Glutamatergic neuron (in vitro differentiated cells): ENCODE data around the gene SCRN1. TPM values are rescaled to one million over a fixed set of nuclear protein-coding genes. Genes with fewer than 3 reads are reported as not detected.

Experiments used
- DNase-seq: peaks from one replicate; pipeline ENCODE4 v3.0.0; 2022
- H3K27ac Mint-ChIP-seq: one replicate; pipeline ENCODE4 v1.8.0; 2020; ENCODE audit warnings: mild to moderate bottlenecking, mixed read lengths, inconsistent platforms; ENCODE audit not compliant: unreplicated experiment
- H3K27me3 Mint-ChIP-seq: one replicate; pipeline ENCODE4 v1.8.0; 2020; ENCODE audit warnings: mild to moderate bottlenecking, moderate library complexity, mixed read lengths, inconsistent platforms; ENCODE audit not compliant: unreplicated experiment
- H3K36me3 Mint-ChIP-seq: one replicate; pipeline ENCODE4 v1.8.0; 2020; ENCODE audit warnings: mild to moderate bottlenecking, mixed read lengths, inconsistent platforms; ENCODE audit not compliant: unreplicated experiment
- H3K4me1 Mint-ChIP-seq: one replicate; pipeline ENCODE4 v1.8.0; 2020; ENCODE audit warnings: mild to moderate bottlenecking, low read depth, mixed read lengths, inconsistent platforms; ENCODE audit not compliant: unreplicated experiment
- H3K4me3 Mint-ChIP-seq: one replicate; pipeline ENCODE4 v1.8.0; 2020; ENCODE audit warnings: mild to moderate bottlenecking, mixed read lengths, inconsistent platforms; ENCODE audit not compliant: unreplicated experiment
- H3K9me3 Mint-ChIP-seq: one replicate; pipeline ENCODE4 v1.8.0; 2020; ENCODE audit warnings: mild to moderate bottlenecking, moderate library complexity, mixed read lengths, inconsistent platforms; ENCODE audit not compliant: unreplicated experiment
- CTCF ChIP-seq: fragments of 200-600 bp; sonication (generic); IDR thresholded peaks from one replicate; pipeline ENCODE4 v1.5.0; 2021; ENCODE audit not compliant: partially characterized antibody, unreplicated experiment
- total RNA-seq: library from RNA; stranded (reverse); fragmentation: NEBNext Ultra II Directional; extraction: Animal tissue kit (Norgen Biotek cat#: 25700); gene quantifications from one replicate; pipeline ENCODE4 v1.2.1, GENCODE V29; 2021; ENCODE audit not compliant: unreplicated experiment

SCRN1 gene
- total RNA-seq, 1 donor from 2014 or later = 168 TPM

DNA sequence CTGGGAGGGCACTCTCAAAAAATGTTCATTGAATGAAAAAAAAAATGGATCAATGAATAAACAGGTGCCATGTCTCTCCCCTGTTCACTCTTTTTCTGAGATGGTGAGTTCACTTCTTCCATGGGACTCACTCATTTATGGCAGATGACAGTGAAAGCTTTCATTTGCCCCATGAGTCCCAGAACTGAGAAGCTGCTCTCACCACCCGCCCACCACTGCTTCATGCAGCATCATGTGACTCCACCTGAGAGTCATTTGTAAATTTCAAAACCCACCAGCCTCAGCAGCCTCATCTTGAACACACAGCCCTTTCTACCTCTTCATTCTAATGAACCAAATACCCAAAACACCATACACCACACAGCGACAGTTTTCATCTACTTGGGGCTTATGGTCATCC, 64.9 kb downstream of the SCRN1 start:
- H3K27me3 Mint-ChIP-seq = peaks cover 2% of the 10 kb centered on the region

DNA sequence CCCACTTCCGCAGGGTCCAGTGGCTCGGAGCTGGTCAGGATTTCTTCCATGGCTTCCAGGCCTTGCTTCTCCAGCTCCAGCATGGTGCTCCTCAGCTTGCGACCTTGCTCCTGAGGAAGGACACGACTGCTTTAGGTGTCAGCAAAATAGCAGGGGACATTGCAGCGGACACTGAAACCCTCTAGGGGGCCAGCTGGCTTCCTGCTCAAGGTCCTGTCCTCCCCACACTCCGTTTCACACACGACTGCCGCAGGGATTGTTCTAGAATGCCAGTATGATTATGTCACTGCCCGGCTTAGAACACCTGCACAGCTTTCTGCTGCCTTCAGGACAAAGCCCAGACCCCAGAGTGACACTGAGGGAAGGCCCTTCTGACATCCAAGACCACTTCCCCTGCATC, 65.6 kb downstream of the SCRN1 start:
- Mint-ChIP-seq H3K36me3 (peaks cover 9% of the 10 kb centered on the region), H3K4me3 (no peak overlapping the region), H3K4me1 (peaks cover 11% of the 10 kb centered on the region), H3K27me3 (peaks cover 2% of the 10 kb centered on the region), H3K27ac (peak overlapping the region; percentile 18), H3K9me3 (no peaks in the 10 kb centered on the region)
- TF ChIP-seq CTCF = no peak
- DNase-seq = no peak

More for the DNA sequence above, 64.9 kb downstream of the SCRN1 start:
- no peaks in the 10 kb centered on the region for H3K9me3 Mint-ChIP-seq
- no peak overlapping the region for H3K4me3 Mint-ChIP-seq
- peaks cover 9% of the 10 kb centered on the region for H3K36me3 Mint-ChIP-seq
- peaks cover 16% of the 10 kb centered on the region for H3K4me1 Mint-ChIP-seq
- no peak for DNase-seq
- H3K27ac Mint-ChIP-seq = no peak overlapping the region
- no peak for TF ChIP-seq CTCF

DNA sequence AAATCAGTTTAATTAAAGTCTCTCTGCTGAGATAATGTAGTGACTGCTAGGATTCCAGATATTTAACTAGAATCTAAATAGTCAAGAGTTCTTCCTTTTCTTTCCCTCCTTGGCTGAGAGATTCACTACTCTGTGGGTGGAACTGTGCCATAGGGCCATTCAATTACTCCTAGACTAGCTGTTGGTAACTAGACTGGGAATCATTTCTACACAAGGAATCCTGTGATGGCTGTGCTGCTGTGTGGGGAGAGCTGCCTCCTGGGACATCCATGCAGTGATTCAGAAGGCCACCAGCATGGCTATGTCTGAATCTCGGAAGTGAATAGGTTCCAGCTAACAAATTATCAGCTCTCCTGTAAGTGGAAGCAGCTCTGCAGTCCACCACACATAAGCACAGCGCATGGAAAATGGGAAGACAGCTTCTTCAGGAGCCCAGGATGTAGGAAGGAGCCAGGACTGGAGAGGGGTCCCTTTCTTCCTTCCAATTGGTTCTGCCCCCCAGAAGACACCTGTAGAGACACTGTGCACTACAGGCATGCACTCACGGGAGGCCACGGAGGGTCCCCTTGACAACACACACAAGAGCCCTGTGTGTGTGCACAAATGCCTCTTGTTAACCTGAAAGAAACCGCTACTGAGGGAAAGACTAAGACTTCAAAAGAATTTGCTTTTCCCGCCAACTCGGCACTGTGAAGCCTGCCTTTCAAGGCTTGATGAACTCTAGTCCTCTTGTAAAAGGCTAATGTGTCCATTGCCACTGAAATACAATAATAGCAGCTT, 66.5 kb downstream of the SCRN1 start:
- Mint-ChIP-seq H3K27me3 (peaks cover 2% of the 10 kb centered on the region), H3K9me3 (no peaks in the 10 kb centered on the region), H3K27ac (no peak overlapping the region), H3K4me1 (peaks cover 11% of the 10 kb centered on the region), H3K36me3 (peaks cover 9% of the 10 kb centered on the region), H3K4me3 (no peak overlapping the region)
- no peak for TF ChIP-seq CTCF
- no peak for DNase-seq

GRCh38 chr7:29921404-29922010, 68.1 kb downstream of the SCRN1 start:
- Mint-ChIP-seq H3K4me3 (no peak overlapping the region), H3K4me1 (peaks cover 11% of the 10 kb centered on the region), H3K27me3 (peaks cover 3% of the 10 kb centered on the region), H3K9me3 (no peaks in the 10 kb centered on the region), H3K27ac (peak overlapping the region; percentile 12), H3K36me3 (peaks cover 9% of the 10 kb centered on the region)
- TF ChIP-seq CTCF = peak; percentile 93
- DNase-seq = peak; percentile 49

DNA sequence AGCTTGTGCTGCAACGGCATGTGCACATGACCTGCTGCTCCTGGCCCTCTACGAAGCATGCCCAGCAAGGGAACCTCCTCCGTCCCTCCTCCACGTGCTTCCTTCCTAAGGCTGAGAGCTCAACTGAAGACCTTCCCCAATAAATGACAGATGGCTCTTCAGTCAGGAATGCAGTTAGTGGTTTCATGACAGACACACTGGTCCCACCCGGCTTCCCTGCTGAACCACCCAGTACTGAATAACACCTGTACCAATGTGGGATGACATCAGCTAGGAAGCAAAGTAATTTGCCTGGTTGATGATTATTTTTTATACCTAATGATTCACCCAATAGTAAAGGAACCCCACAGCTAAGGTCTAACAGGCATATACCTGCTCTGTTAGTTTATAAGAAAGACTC, 69.1 kb downstream of the SCRN1 start:
- peaks cover 9% of the 10 kb centered on the region for H3K36me3 Mint-ChIP-seq
- peaks cover 3% of the 10 kb centered on the region for H3K27me3 Mint-ChIP-seq
- no peaks in the 10 kb centered on the region for H3K9me3 Mint-ChIP-seq
- H3K4me3 Mint-ChIP-seq = no peak overlapping the region
- peaks cover 15% of the 10 kb centered on the region for H3K4me1 Mint-ChIP-seq
- no peak overlapping the region for H3K27ac Mint-ChIP-seq
- TF ChIP-seq CTCF = no peak
- DNase-seq = no peak
